HepG2 (cell line): ENCODE data around the gene SURF1. TPM values are rescaled to one million over a fixed set of nuclear protein-coding genes. Genes with fewer than 3 reads are reported as not detected.

Source experiments
- ATF1 ChIP-seq: IDR thresholded peaks from 2 replicates; pipeline ENCODE4 v1.6.1; 2016; ENCODE audit warnings: mild to moderate bottlenecking, control low read depth
- ATM ChIP-seq: fragments of 450-650 bp; IDR thresholded peaks from 2 replicates; pipeline ENCODE4 v1.7.1; 2017; ENCODE audit warnings: mild to moderate bottlenecking, borderline replicate concordance
- CHD4 ChIP-seq: fragments of 200-600 bp; sonication (generic); IDR thresholded peaks from 2 replicates; pipeline ENCODE4 v1.7.0; 2017; ENCODE audit warnings: mild to moderate bottlenecking, low read length, borderline replicate concordance
- FOSL2 ChIP-seq: sonication (generic); formaldehyde crosslinking; IDR thresholded peaks from 2 replicates; pipeline ENCODE4 v1.4.0; 2020; ENCODE audit warnings: missing genetic modification reagents
- MEIS1 ChIP-seq: sonication (generic); formaldehyde crosslinking; IDR thresholded peaks from 2 replicates; pipeline ENCODE4 v1.9.0; 2021; ENCODE audit warnings: mild to moderate bottlenecking, missing genetic modification reagents, moderate library complexity, borderline replicate concordance
- MTA1 ChIP-seq: sonication (generic); formaldehyde crosslinking; IDR thresholded peaks from 2 replicates; pipeline ENCODE4 v1.4.0; 2020; ENCODE audit warnings: missing genetic modification reagents, mild to moderate bottlenecking, borderline replicate concordance
- RXRB ChIP-seq: IDR thresholded peaks from 2 replicates; pipeline ENCODE4 v1.6.1; 2016; ENCODE audit warnings: borderline replicate concordance, missing genetic modification reagents, missing compliant biosample characterization
- SALL1 ChIP-seq: sonication (generic); formaldehyde crosslinking; IDR thresholded peaks from 2 replicates; pipeline ENCODE4 v1.8.0; 2022; ENCODE audit warnings: mild to moderate bottlenecking, missing genetic modification reagents
- SCMH1 ChIP-seq: sonication (generic); formaldehyde crosslinking; IDR thresholded peaks from 2 replicates; pipeline ENCODE4 v1.9.0; 2021; ENCODE audit warnings: missing genetic modification reagents, mild to moderate bottlenecking, borderline replicate concordance
- SIX1 ChIP-seq: sonication (generic); formaldehyde crosslinking; IDR thresholded peaks from 2 replicates; pipeline ENCODE4 v1.4.0; 2020; ENCODE audit warnings: missing genetic modification reagents, borderline replicate concordance
- THYN1 ChIP-seq: sonication (generic); formaldehyde crosslinking; IDR thresholded peaks from 2 replicates; pipeline ENCODE4 v1.8.1; 2023; ENCODE audit warnings: low read depth, mild to moderate bottlenecking, moderate library complexity, missing genetic modification reagents, borderline replicate concordance
- U2AF2 ChIP-seq: fragments of 200-400 bp; formaldehyde crosslinking; IDR thresholded peaks from 2 replicates; pipeline ENCODE4 v1.6.1; 2017; ENCODE audit warnings: low read depth, mild to moderate bottlenecking, low read length
- ZKSCAN5 ChIP-seq: sonication (generic); formaldehyde crosslinking; IDR thresholded peaks from 2 replicates; pipeline ENCODE4 v1.5.1; 2020; ENCODE audit warnings: mild to moderate bottlenecking, missing genetic modification reagents
- ZNF367 ChIP-seq: sonication (generic); formaldehyde crosslinking; IDR thresholded peaks from 2 replicates; pipeline ENCODE4 v1.4.0; 2020; ENCODE audit warnings: missing genetic modification reagents, borderline replicate concordance
- ZNF589 ChIP-seq: sonication (generic); formaldehyde crosslinking; conservative IDR thresholded peaks from 2 replicates; pipeline ENCODE4 v1.8.0; 2022; ENCODE audit warnings: mild to moderate bottlenecking, moderate library complexity, missing genetic modification reagents
- ZNF780A ChIP-seq: sonication (generic); formaldehyde crosslinking; IDR thresholded peaks from 2 replicates; pipeline ENCODE4 v1.8.0; 2022; ENCODE audit warnings: mild to moderate bottlenecking, missing genetic modification reagents, moderate library complexity
- ZNF781 ChIP-seq: sonication (generic); formaldehyde crosslinking; IDR thresholded peaks from 2 replicates; pipeline ENCODE4 v1.5.1; 2020; ENCODE audit warnings: borderline replicate concordance, mild to moderate bottlenecking, missing genetic modification reagents; ENCODE audit errors: not compliant biosample characterization
- polyA plus RNA-seq, 8 experiments: library from polyadenylated mRNA; depleted of rRNA in 3 of 8; stranded (reverse) in 7 of 8; unstranded in 1 of 8; fragments of >200 nt; fragmentation: Illumina TruSeq in 4 of 8; extraction: Trizol in 4 of 8; gene quantifications; 2 replicates each; pipeline versions ENCODE4 v1.2.1 to v1.2.3, GENCODE V29; 2011 to 2016; ENCODE audit warnings: low read depth in 4 of 8, missing spikeins in 1 of 8, mixed read lengths in 1 of 8; ENCODE audit not compliant: insufficient read depth in 1 of 8
- total RNA-seq, 5 experiments: library from RNA; depleted of rRNA; stranded (reverse); fragments of >200 nt; fragmentation: Illumina TruSeq; extraction: Trizol; gene quantifications; 2 replicates each; pipeline ENCODE4 v1.2.3, GENCODE V29; 2016; ENCODE audit warnings: low read depth in 1 of 5
- TF ChIP-seq, protein P1 (sequence below): sonication (generic); formaldehyde crosslinking; IDR thresholded peaks from 2 replicates; pipeline ENCODE4 v1.5.0; 2020; ENCODE audit warnings: mild to moderate bottlenecking, missing genetic modification reagents, borderline replicate concordance
- TF ChIP-seq, protein P2 (sequence below): IDR thresholded peaks from 2 replicates; pipeline ENCODE4 v1.6.1; 2016; ENCODE audit warnings: low read depth, borderline replicate concordance
- TF ChIP-seq, protein P3 (sequence below): sonication (generic); formaldehyde crosslinking; IDR thresholded peaks from 2 replicates; pipeline ENCODE4 v1.4.0; 2020; ENCODE audit warnings: missing genetic modification reagents
- TF ChIP-seq, protein P4 (sequence below): sonication (generic); formaldehyde crosslinking; IDR thresholded peaks from 2 replicates; pipeline ENCODE4 v1.4.0; 2020; ENCODE audit warnings: mild to moderate bottlenecking, missing genetic modification reagents

SURF1 gene
- total and polyA plus RNA-seq, 2 of the 13 experiments (the other 11 are each of a cell fraction or from before 2014, with no cell fraction given), result 17.8 to 40.7 TPM

DNA sequence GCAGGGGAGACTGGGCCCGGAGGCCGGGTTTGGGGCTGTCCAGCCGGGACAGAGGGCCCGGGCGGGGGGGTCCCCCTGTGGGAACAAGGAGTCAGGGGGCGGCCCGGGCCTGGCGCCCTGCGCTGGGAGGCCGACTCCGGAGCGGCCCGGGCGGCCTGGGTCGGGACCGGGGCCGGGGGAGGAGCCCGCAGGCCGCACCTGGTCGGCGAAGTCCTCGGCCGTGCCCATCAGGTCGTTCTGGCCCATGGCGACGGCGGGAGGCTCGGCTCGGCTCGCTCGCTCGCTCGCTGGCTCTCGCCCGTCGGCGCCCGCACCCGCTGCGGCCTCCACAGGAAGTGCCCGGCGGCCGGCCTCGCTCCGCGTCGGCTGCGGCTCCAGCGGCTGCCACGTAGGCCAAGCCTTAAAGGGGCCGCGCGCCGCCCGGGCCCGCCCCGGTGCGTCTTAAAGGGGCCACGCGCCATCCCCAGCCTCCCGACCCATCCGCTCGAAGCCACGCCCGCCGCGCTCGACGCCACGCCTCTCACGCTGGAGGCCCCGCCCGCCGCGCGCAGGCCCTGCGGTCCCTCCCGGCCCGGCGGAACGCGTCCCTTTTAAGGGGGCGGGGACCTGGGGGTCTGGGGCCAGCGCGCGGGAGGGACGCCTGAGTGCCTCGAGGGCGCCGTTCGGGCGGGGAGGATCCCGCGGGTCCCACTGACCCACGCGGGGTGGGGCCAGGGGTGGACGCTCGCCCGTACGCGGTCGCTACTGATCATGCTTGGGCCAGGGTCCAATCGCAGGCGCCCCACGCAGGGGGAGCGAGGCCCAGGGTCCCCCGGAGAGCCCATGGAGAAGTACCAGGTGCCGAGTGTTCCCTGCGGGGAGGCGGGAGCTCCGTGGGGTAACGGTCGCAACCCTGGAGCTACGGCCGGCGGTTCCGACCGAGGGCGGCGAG is 19.7 kb upstream of the SURF1 start, which contains the start of the genes STKLD1 and SURF4 (continued):
- TF ChIP-seq ZNF367 (no peak), THYN1 (CRISPR knock-in tag) (no peak), MTA1 (CRISPR knock-in tag) (peak; percentile 82), FOSL2 (CRISPR knock-in tag) (no peak; the same call in 1 of the 2 replicates), U2AF2 (no peak), ATF1 (CRISPR knock-in tag) (no peak), CHD4 (no peak), RXRB (no peak), ZNF781 (no peak), ATM (no peak), MEIS1 (no peak; the same call in 1 of the 2 replicates), ZNF589 (CRISPR knock-in tag) (0 out of 2 replicates have a peak, but pooled peaks have one; percentile 23), SALL1 (CRISPR knock-in tag) (peak; percentile 80), SIX1 (no peak), ZKSCAN5 (no peak), ZNF780A (CRISPR knock-in tag) (no peak), SCMH1 (CRISPR knock-in tag) (no peak)
- TF ChIP-seq, protein P1, sequence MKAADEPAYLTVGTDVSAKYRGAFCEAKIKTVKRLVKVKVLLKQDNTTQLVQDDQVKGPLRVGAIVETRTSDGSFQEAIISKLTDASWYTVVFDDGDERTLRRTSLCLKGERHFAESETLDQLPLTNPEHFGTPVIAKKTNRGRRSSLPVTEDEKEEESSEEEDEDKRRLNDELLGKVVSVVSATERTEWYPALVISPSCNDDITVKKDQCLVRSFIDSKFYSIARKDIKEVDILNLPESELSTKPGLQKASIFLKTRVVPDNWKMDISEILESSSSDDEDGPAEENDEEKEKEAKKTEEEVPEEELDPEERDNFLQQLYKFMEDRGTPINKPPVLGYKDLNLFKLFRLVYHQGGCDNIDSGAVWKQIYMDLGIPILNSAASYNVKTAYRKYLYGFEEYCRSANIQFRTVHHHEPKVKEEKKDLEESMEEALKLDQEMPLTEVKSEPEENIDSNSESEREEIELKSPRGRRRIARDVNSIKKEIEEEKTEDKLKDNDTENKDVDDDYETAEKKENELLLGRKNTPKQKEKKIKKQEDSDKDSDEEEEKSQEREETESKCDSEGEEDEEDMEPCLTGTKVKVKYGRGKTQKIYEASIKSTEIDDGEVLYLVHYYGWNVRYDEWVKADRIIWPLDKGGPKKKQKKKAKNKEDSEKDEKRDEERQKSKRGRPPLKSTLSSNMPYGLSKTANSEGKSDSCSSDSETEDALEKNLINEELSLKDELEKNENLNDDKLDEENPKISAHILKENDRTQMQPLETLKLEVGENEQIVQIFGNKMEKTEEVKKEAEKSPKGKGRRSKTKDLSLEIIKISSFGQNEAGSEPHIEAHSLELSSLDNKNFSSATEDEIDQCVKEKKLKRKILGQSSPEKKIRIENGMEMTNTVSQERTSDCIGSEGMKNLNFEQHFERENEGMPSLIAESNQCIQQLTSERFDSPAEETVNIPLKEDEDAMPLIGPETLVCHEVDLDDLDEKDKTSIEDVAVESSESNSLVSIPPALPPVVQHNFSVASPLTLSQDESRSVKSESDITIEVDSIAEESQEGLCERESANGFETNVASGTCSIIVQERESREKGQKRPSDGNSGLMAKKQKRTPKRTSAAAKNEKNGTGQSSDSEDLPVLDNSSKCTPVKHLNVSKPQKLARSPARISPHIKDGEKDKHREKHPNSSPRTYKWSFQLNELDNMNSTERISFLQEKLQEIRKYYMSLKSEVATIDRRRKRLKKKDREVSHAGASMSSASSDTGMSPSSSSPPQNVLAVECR (CRISPR knock-in tag), result peak; percentile 45; the same call in 1 of the 2 replicates
- TF ChIP-seq, protein P2, sequence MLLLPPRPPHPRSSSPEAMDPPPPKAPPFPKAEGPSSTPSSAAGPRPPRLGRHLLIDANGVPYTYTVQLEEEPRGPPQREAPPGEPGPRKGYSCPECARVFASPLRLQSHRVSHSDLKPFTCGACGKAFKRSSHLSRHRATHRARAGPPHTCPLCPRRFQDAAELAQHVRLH, result no peak; the same call in none of the 2 replicates
- TF ChIP-seq, protein P3, sequence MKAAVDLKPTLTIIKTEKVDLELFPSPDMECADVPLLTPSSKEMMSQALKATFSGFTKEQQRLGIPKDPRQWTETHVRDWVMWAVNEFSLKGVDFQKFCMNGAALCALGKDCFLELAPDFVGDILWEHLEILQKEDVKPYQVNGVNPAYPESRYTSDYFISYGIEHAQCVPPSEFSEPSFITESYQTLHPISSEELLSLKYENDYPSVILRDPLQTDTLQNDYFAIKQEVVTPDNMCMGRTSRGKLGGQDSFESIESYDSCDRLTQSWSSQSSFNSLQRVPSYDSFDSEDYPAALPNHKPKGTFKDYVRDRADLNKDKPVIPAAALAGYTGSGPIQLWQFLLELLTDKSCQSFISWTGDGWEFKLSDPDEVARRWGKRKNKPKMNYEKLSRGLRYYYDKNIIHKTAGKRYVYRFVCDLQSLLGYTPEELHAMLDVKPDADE (CRISPR knock-in tag), result no peak
- TF ChIP-seq, protein P4, sequence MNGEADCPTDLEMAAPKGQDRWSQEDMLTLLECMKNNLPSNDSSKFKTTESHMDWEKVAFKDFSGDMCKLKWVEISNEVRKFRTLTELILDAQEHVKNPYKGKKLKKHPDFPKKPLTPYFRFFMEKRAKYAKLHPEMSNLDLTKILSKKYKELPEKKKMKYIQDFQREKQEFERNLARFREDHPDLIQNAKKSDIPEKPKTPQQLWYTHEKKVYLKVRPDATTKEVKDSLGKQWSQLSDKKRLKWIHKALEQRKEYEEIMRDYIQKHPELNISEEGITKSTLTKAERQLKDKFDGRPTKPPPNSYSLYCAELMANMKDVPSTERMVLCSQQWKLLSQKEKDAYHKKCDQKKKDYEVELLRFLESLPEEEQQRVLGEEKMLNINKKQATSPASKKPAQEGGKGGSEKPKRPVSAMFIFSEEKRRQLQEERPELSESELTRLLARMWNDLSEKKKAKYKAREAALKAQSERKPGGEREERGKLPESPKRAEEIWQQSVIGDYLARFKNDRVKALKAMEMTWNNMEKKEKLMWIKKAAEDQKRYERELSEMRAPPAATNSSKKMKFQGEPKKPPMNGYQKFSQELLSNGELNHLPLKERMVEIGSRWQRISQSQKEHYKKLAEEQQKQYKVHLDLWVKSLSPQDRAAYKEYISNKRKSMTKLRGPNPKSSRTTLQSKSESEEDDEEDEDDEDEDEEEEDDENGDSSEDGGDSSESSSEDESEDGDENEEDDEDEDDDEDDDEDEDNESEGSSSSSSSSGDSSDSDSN, result peak; percentile 87
